Sigmoid colon (tissue), 7 donors: ENCODE data around the gene PUS7. TPM values are rescaled to one million over a fixed set of nuclear protein-coding genes. Genes with fewer than 3 reads are reported as not detected.

Source experiments
- DNase-seq: peaks from one replicate; pipeline ENCODE4 v3.0.0-alpha.2; 2019
- H3K27ac ChIP-seq, 4 donors: fragments of 200-600 bp; sonication (generic); one replicate each; pipeline ENCODE4 v1.5.1; 2016 to 2019; ENCODE audit warnings: mild to moderate bottlenecking in 1 of 4
- H3K27me3 ChIP-seq, 3 donors: fragments of 200-600 bp; sonication (generic); one replicate each; pipeline ENCODE4 v1.5.1; 2019; ENCODE audit warnings: mild to moderate bottlenecking in 1 of 3
- H3K36me3 ChIP-seq, 4 donors: fragments of 200-600 bp; sonication (generic); one replicate each; pipeline ENCODE4 v1.5.1; 2016 to 2019
- H3K4me1 ChIP-seq, 4 donors: fragments of 200-600 bp; sonication (generic); one replicate each; pipeline ENCODE4 v1.5.1; 2017 to 2019
- H3K4me3 ChIP-seq, 4 donors: fragments of 200-600 bp; sonication (generic); one replicate each; pipeline ENCODE4 v1.5.1; 2017 to 2019; ENCODE audit warnings: mild to moderate bottlenecking in 2 of 4, moderate library complexity in 1 of 4
- H3K9me3 ChIP-seq, 4 donors: fragments of 200-600 bp in 3 of 4; sonication (generic) in 3 of 4; one replicate each; pipeline versions ENCODE4 v1.5.1 to v1.6.1; 2013 to 2019
- CTCF ChIP-seq, 4 experiments: fragments of 450-650 bp in 3 of 4; fragments of 200-600 bp in 1 of 4; IDR thresholded peaks; one replicate each; pipeline ENCODE4 v1.5.1; 2016 to 2019; ENCODE audit warnings: antibody characterized with exemption in 4 of 4, mild to moderate bottlenecking in 3 of 4, moderate library complexity in 2 of 4
- EP300 ChIP-seq, 4 donors: sonication (generic); formaldehyde crosslinking; IDR thresholded peaks; one replicate each; pipeline ENCODE4 v1.6.1; 2017; ENCODE audit warnings: antibody characterized with exemption in 4 of 4
- POLR2A ChIP-seq, 2 donors: fragments of 450-650 bp; IDR thresholded peaks; one replicate each; pipeline ENCODE4 v1.6.1; 2016; ENCODE audit warnings: antibody characterized with exemption in 2 of 2, mild to moderate bottlenecking in 2 of 2, moderate library complexity in 2 of 2
- POLR2AphosphoS5 ChIP-seq, 4 donors: sonication (generic); formaldehyde crosslinking; IDR thresholded peaks; one replicate each; pipeline ENCODE4 v1.6.1; 2017; ENCODE audit warnings: antibody characterized with exemption in 4 of 4
- WGBS, 2 donors: extraction: QIAGEN DNeasy Blood & Tissue Kit; methylation state at CpG; one replicate each; pipeline ENCODE4 v1.1.7; 2013; 5-methylcytosine and 5-hydroxymethylcytosine counted together
- intact Hi-C: fragments of 100-400 bp; cut with DNase I; formaldehyde crosslinking; loops from one replicate; pipeline ENCODE4 v1.15.1; 2023
- polyA plus RNA-seq, 3 donors: library from polyadenylated mRNA; stranded (reverse); fragments of 200-250 nt; gene quantifications; one replicate each; pipeline ENCODE4 v1.2.3, GENCODE V29; 2013
- total RNA-seq, 4 donors: library from RNA; depleted of rRNA; stranded (reverse); fragments of >200 nt; gene quantifications; one replicate each; pipeline ENCODE4 v1.1.0, GENCODE V29; 2016
- donor health status: healthy with polysubstance abuse.
- donor health status: Bipolar disorder and iron deficiency.
- donor health status: healthy.

The PUS7 gene
- total and polyA plus RNA-seq, 7 donors = 1.6 to 9.1 (median 6.1) TPM

GRCh38 chr7:105474045-105474444 lies 48.0 kb downstream of the PUS7 start:
- TF ChIP-seq EP300 (IDR thresholded peaks at IDR 0.05) = no peak
- no peak for TF ChIP-seq POLR2AphosphoS5 (IDR thresholded peaks at IDR 0.05)
- no peak for TF ChIP-seq POLR2A (IDR thresholded peaks at IDR 0.05)
- TF ChIP-seq CTCF (IDR thresholded peaks at IDR 0.05) = no peak

DNA sequence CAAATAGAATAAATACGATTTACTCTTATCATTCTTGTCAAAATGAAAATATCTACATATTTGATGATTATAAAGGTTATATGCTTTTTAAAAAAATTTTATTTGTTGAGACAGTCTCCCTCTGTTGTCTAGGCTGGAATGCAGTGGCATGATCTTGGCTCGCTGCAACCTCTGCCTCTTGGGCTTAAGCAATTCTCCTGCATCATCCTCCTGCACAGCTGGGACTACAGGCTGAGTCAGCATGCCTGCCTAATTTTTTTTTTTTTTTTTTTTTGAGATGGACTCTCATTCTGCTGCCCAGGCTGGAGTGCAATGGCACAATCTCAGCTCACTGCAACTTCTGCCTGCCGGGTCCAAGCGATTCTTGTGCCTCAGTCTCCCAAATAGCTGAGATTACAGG lies 48.9 kb downstream of the PUS7 start:
- DNase-seq = no peak
- no peaks in the 10 kb centered on the region for H3K36me3 ChIP-seq
- H3K4me1 ChIP-seq = no peaks in the 10 kb centered on the region
- TF ChIP-seq EP300 (IDR thresholded peaks at IDR 0.05) (no peak), POLR2AphosphoS5 (IDR thresholded peaks at IDR 0.05) (no peak), CTCF (IDR thresholded peaks at IDR 0.05) (no peak), POLR2A (IDR thresholded peaks at IDR 0.05) (no peak)
- no peak overlapping the region for H3K4me3 ChIP-seq
- no peaks in the 10 kb centered on the region for H3K9me3 ChIP-seq
- no peak overlapping the region for H3K27ac ChIP-seq
- intact Hi-C loops = no loop called here
- 96% methylated on average over 4 of the region's 4 CpGs for WGBS, 2 donors
- no peaks in the 10 kb centered on the region for H3K27me3 ChIP-seq

More at GRCh38 chr7:105474045-105474444, 48.0 kb downstream of the PUS7 start:
- no peak overlapping the region for H3K4me3 ChIP-seq
- no peaks in the 10 kb centered on the region for H3K36me3 ChIP-seq
- intact Hi-C loops = no loop called here
- no peaks in the 10 kb centered on the region for H3K4me1 ChIP-seq
- WGBS, 2 donors = 100% methylated on average over 1 of the region's 1 CpG
- no peaks in the 10 kb centered on the region for H3K9me3 ChIP-seq
- DNase-seq = no peak
- H3K27ac ChIP-seq = no peak overlapping the region
- H3K27me3 ChIP-seq = no peaks in the 10 kb centered on the region

DNA sequence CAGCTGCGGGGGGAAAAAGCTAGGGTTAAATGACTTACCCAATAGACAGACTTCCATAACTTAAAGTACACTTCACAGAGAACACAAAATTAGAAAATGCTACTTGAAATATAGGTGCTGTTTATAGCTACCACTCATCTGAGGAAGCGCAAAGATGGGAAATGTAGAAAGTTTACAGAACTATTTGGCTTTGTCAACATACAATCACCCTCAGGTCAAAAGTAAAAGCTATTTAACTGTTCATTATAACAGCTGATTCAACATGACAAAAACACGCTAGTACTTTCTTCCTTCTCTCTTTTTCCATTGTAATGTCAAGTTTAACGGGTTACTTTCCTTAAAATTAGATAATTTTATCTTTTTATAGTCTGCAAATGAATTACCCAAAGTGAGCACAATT lies 51.2 kb downstream of the PUS7 start:
- DNase-seq = no peak
- Histone ChIP-seq H3K9me3 (no peaks in the 10 kb centered on the region), H3K27ac (no peak overlapping the region), H3K27me3 (no peaks in the 10 kb centered on the region), H3K36me3 (no peaks in the 10 kb centered on the region), H3K4me3 (no peak overlapping the region), H3K4me1 (no peaks in the 10 kb centered on the region)
- intact Hi-C loops = no loop called here
- TF ChIP-seq POLR2A (IDR thresholded peaks at IDR 0.05) (no peak), CTCF (IDR thresholded peaks at IDR 0.05) (no peak)
- 91% methylated on average over 4 of the region's 4 CpGs for WGBS, 2 donors

GRCh38 chr7:105470090-105470489 lies 52.0 kb downstream of the PUS7 start:
- H3K27ac ChIP-seq = no peak overlapping the region
- no peak overlapping the region for H3K4me3 ChIP-seq
- H3K27me3 ChIP-seq = no peaks in the 10 kb centered on the region
- WGBS, 2 donors = 95 to 96% methylated on average over 3 of the region's 3 CpGs
- intact Hi-C loops = no loop called here
- H3K4me1 ChIP-seq = no peaks in the 10 kb centered on the region
- no peaks in the 10 kb centered on the region for H3K9me3 ChIP-seq
- H3K36me3 ChIP-seq = no peaks in the 10 kb centered on the region
- DNase-seq = no peak
- TF ChIP-seq EP300 (IDR thresholded peaks at IDR 0.05) = no peak
- TF ChIP-seq CTCF (IDR thresholded peaks at IDR 0.05) = no peak
- TF ChIP-seq POLR2A (IDR thresholded peaks at IDR 0.05) = no peak
- no peak for TF ChIP-seq POLR2AphosphoS5 (IDR thresholded peaks at IDR 0.05)

GRCh38 chr7:105462765-105463420 lies 59.2 kb downstream of the PUS7 start:
- H3K4me3 ChIP-seq = no peak overlapping the region
- no peaks in the 10 kb centered on the region for H3K27me3 ChIP-seq
- 97 to 98% methylated on average over 3 of the region's 3 CpGs for WGBS, 2 donors
- TF ChIP-seq EP300 (IDR thresholded peaks at IDR 0.05) = no peak
- TF ChIP-seq POLR2A (IDR thresholded peaks at IDR 0.05) = no peak
- TF ChIP-seq POLR2AphosphoS5 (IDR thresholded peaks at IDR 0.05) = no peak
- no peak for TF ChIP-seq CTCF (IDR thresholded peaks at IDR 0.05)
- DNase-seq = no peak
- H3K27ac ChIP-seq = no peak overlapping the region
- H3K9me3 ChIP-seq = no peaks in the 10 kb centered on the region
- H3K4me1 ChIP-seq = no peaks in the 10 kb centered on the region
- peaks cover 0 to 14% (median 4%) of the 10 kb centered on the region in 4 donors for H3K36me3 ChIP-seq
- intact Hi-C loops = no loop called here
